Fibroblast of lung (primary cell): ENCODE measurements around the gene NHERF1. TPM values are rescaled to one million over a fixed set of nuclear protein-coding genes. Genes with fewer than 3 reads are reported as not detected.

Experiments used
- DNase-seq, 2 donors: peaks; one replicate each; pipeline versions ENCODE4 v3.0.0 to v3.0.0-alpha.2; 2010; ENCODE audit warnings: low read depth in 2 of 2
- H2AFZ ChIP-seq: 2 replicates; pipeline ENCODE4 v1.5.1; 2012; ENCODE audit warnings: low read length, control low read depth, inconsistent platforms
- H3K27ac ChIP-seq: 2 replicates; pipeline ENCODE4 v1.5.1; 2011; ENCODE audit warnings: low read length, control low read depth; ENCODE audit not compliant: insufficient read depth
- H3K27me3 ChIP-seq: 2 replicates; pipeline ENCODE4 v1.5.1; 2011; ENCODE audit warnings: mild to moderate bottlenecking, low read length; ENCODE audit not compliant: control insufficient read depth, insufficient read depth
- H3K36me3 ChIP-seq: 2 replicates; pipeline ENCODE4 v1.5.1; 2011; ENCODE audit warnings: low read length; ENCODE audit not compliant: control insufficient read depth, insufficient read depth
- H3K4me1 ChIP-seq: 2 replicates; pipeline ENCODE4 v1.5.1; 2011; ENCODE audit warnings: low read length; ENCODE audit not compliant: control insufficient read depth, insufficient read depth; ENCODE audit errors: extremely low read depth
- H3K4me2 ChIP-seq: 2 replicates; pipeline ENCODE4 v1.5.1; 2011; ENCODE audit warnings: low read length, control low read depth; ENCODE audit not compliant: insufficient read depth; ENCODE audit errors: extremely low read depth
- H3K4me3 ChIP-seq, 4 experiments: fragments of 200-600 bp in 1 of 4; sonication (generic) in 1 of 4; replicated peaks in 1 of 4; 2 replicates each; pipeline ENCODE4 v1.5.1; 2011 to 2016; ENCODE audit warnings: low read length in 4 of 4, low read depth in 3 of 4, mild to moderate bottlenecking in 3 of 4, control low read depth in 2 of 4, inconsistent platforms in 1 of 4, mixed read lengths in 1 of 4; ENCODE audit not compliant: insufficient read depth in 1 of 4; ENCODE audit errors: control extremely low read depth in 1 of 4
- H3K79me2 ChIP-seq: 2 replicates; pipeline ENCODE4 v1.5.1; 2012; ENCODE audit warnings: mild to moderate bottlenecking, low read length, inconsistent platforms; ENCODE audit not compliant: control insufficient read depth, insufficient read depth
- H3K9ac ChIP-seq: 2 replicates; pipeline ENCODE4 v1.5.1; 2011; ENCODE audit warnings: mild to moderate bottlenecking, low read length, control low read depth; ENCODE audit not compliant: insufficient read depth
- H3K9me3 ChIP-seq: 2 replicates; pipeline ENCODE4 v1.5.1; 2012; ENCODE audit warnings: low read depth, low read length; ENCODE audit not compliant: control insufficient read depth, insufficient read depth
- H4K20me1 ChIP-seq: 2 replicates; pipeline ENCODE4 v1.5.1; 2011; ENCODE audit warnings: low read length; ENCODE audit not compliant: control insufficient read depth, insufficient read depth; ENCODE audit errors: extremely low read depth
- EZH2 ChIP-seq: IDR thresholded peaks from 2 replicates; pipeline ENCODE4 v1.5.1; 2012; ENCODE audit warnings: low read length, control low read depth, mild to moderate bottlenecking; ENCODE audit errors: missing control alignments
- polyA plus RNA-seq, 2 donors: library from polyadenylated mRNA; depleted of rRNA in 1 of 2; stranded (reverse) in 1 of 2; unstranded in 1 of 2; fragments of >200 nt; gene quantifications; 2 replicates each; pipeline ENCODE4 v1.2.1, GENCODE V29; 2011 to 2012; ENCODE audit warnings: missing spikeins in 1 of 2
- total RNA-seq: library from RNA; depleted of rRNA; stranded (reverse); fragments of >200 nt; gene quantifications from 2 replicates; pipeline ENCODE4 v1.2.1, GENCODE V29; 2014
- TF ChIP-seq, protein P1 (sequence below), 2 donors: IDR thresholded peaks in 1 of 2; conservative IDR thresholded peaks in 1 of 2; 1 replicate in 1 of 2; 2 replicates in 1 of 2; pipeline ENCODE4 v1.5.1; 2011 to 2012; ENCODE audit warnings: low read length in 2 of 2, control low read depth in 1 of 2, inconsistent platforms in 1 of 2, low read depth in 1 of 2, mild to moderate bottlenecking in 1 of 2

Gene NHERF1
- total and polyA plus RNA-seq, 2 donors (not counting 1 experiment from before 2014, with no cell fraction given): 10.2 to 13.9 TPM

DNA sequence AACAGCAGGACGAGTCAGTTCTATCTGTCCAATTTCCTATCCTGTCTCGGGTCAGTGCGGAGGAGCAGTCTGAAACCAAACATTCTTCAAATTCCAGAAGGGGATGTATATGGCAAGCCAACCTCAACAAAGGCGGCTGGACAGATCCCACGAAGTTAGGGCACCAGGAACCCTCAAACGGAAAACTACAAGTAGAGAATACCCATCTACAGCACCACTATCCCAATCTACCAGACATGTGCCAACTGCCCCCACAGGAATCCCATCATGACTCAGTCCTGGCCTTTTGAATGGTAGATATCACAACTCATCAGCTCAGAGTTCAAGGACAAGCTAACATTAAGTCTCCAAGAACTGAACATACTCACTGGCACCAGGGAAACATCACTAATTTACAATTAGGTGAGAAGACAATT is 25.5 kb downstream of the NHERF1 start:
- no peak overlapping the region for H3K27ac ChIP-seq

DNA sequence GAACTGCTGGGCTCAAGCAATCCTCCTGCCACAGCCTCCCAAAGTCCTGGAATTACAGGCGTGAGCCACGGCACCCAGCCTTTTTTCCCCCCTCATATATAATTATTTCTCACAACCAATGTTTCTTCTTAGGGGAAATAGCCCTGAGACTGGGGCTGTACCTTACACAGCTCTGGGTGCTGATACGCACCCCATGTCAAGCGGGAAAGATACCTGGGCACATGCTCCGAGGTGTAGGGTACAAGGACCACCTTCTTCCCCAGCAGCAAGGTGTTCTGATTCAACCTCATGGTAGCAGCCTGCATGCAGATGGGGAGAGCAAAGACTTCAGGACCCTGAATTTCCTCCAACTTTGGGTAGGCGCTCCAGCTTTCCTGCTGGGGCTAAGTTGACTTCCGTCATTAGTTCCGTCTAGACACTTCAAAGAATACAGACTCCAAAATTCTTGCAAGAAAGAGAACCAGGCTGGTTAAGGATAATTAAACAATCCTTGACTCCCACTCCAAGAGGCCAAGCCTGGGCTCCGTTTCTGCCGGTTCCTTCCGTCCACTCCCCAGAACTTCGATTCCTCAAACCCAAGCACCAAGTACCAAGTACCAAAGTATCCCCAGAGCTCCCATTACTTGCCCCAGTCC is 27.1 kb downstream of the NHERF1 start:
- Histone ChIP-seq H2AFZ (peak overlapping the region; percentile 94), H3K4me1 (peaks cover 4% of the 10 kb centered on the region), H3K27ac (peak overlapping the region; percentile 84), H3K27me3 (no peaks in the 10 kb centered on the region), H3K36me3 (peaks cover 22% of the 10 kb centered on the region), H3K79me2 (peaks cover 20% of the 10 kb centered on the region), H3K4me3 (peak overlapping the region; percentile 82 to 97 (median 93)), H3K9ac (peak overlapping the region; percentile 72), H3K4me2 (peak overlapping the region; percentile 87), H3K9me3 (no peaks in the 10 kb centered on the region), H4K20me1 (no peaks in the 10 kb centered on the region)
- TF ChIP-seq, protein P1, sequence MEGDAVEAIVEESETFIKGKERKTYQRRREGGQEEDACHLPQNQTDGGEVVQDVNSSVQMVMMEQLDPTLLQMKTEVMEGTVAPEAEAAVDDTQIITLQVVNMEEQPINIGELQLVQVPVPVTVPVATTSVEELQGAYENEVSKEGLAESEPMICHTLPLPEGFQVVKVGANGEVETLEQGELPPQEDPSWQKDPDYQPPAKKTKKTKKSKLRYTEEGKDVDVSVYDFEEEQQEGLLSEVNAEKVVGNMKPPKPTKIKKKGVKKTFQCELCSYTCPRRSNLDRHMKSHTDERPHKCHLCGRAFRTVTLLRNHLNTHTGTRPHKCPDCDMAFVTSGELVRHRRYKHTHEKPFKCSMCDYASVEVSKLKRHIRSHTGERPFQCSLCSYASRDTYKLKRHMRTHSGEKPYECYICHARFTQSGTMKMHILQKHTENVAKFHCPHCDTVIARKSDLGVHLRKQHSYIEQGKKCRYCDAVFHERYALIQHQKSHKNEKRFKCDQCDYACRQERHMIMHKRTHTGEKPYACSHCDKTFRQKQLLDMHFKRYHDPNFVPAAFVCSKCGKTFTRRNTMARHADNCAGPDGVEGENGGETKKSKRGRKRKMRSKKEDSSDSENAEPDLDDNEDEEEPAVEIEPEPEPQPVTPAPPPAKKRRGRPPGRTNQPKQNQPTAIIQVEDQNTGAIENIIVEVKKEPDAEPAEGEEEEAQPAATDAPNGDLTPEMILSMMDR (conservative IDR thresholded peaks at IDR 0.05 in 1 of 2, IDR thresholded peaks at IDR 0.05 in 1 of 2; ENCODE audit: low read depth in 1 of 2, low read length in 2 of 2): no peak
- no peak for TF ChIP-seq EZH2
- no peak for DNase-seq

More for the DNA sequence above, 25.5 kb downstream of the NHERF1 start:
- Histone ChIP-seq H3K4me3 (no peak overlapping the region), H3K79me2 (peaks cover 20% of the 10 kb centered on the region), H3K4me1 (peaks cover 4% of the 10 kb centered on the region), H3K9me3 (no peaks in the 10 kb centered on the region), H3K36me3 (peaks cover 22% of the 10 kb centered on the region), H2AFZ (no peak overlapping the region), H3K9ac (no peak overlapping the region), H4K20me1 (no peaks in the 10 kb centered on the region), H3K4me2 (no peak overlapping the region), H3K27me3 (no peaks in the 10 kb centered on the region)
- peak in 1 of 2 donors; percentile 66 for DNase-seq
- no peak for TF ChIP-seq EZH2
- TF ChIP-seq, protein P1 (conservative IDR thresholded peaks at IDR 0.05 in 1 of 2, IDR thresholded peaks at IDR 0.05 in 1 of 2; ENCODE audit: low read depth in 1 of 2, low read length in 2 of 2): no peak

DNA sequence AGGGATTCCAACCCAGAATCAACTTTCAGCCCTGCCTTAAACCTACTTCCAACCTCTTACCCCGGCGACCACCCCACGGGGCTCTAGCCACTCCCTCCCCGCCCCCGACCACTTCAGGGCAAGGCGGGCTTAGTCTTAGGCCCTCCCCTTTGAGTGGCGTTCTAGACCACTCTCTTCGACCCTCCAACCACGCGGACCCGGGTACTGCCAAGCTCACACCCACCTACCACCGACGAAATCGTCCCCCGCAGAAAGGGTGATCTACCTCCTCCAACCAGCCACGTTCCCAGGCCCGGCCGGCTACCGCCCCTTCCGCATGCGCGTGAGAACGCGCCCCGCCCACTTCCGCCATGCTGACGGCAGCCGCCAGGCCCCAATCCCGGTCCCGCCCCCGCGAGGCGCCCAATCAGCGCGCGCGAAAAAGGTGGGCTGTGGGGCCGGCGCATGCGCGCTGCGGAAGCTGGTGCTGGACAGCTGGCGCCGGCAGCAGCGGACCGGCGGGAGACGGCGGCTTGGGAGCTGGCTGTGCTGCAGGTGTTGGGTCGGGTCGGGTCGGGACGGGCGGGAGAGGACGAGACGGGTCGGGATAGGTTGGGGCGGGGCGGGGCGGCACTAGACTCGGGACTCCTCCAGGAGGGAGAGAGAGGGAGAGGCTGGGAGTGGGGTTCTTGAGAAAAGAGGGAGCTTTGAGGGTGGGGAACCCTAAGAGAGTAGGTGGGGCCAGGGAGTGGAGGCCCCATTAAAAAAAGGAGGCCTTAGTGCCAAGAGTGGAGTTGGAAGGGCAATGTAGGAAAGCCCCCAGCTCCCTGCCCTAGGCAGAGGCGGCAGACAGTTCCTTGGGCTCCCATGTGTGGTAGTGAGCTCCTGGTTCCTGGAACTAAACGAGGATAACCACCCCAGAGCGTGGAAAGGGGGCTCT is 27.9 kb downstream of the NHERF1 start, which contains the start of gene NAT9:
Gene NAT9, minus strand, starts transcription at position 302 of the 919 bp plus-strand sequence. CDS start 647 bp downstream, outside the sequence.
- peak within 1 kb of the TSS; percentile 87 for H3K4me2 ChIP-seq
- H3K79me2 ChIP-seq: peaks cover 20% of the 10 kb centered on the region
- H4K20me1 ChIP-seq: no peaks in the 10 kb centered on the region
- H3K36me3 ChIP-seq: peaks cover 18% of the 10 kb centered on the region
- H3K4me3 ChIP-seq: peak within 1 kb of the TSS; percentile 82 to 97 (median 93)
- peak within 1 kb of the TSS; percentile 72 for H3K9ac ChIP-seq
- DNase-seq: peak; percentile 92 to 94
- H3K27ac ChIP-seq: peak within 1 kb of the TSS; percentile 84
- no peak for TF ChIP-seq EZH2
- TF ChIP-seq, protein P1 (conservative IDR thresholded peaks at IDR 0.05 in 1 of 2, IDR thresholded peaks at IDR 0.05 in 1 of 2; ENCODE audit: low read depth in 1 of 2, low read length in 2 of 2): no peak
- peaks cover 4% of the 10 kb centered on the region for H3K4me1 ChIP-seq
- no peaks in the 10 kb centered on the region for H3K9me3 ChIP-seq
- no peaks in the 10 kb centered on the region for H3K27me3 ChIP-seq
- peak within 1 kb of the TSS; percentile 94 for H2AFZ ChIP-seq
